A673 (cell line): ENCODE results near the gene MRPL45. TPM values are rescaled to one million over a fixed set of nuclear protein-coding genes. Genes with fewer than 3 reads are reported as not detected.

Experiments used
- BruUV-seq: library from RNA; stranded (reverse); fragments of 400-500 nt; replicated peaks from 2 replicates; lab custom pipeline; 2021; lab: Mats Ljungman, UMichigan
- CTCF ChIA-PET: fragments of 300-600 bp; sonication (Branson Sonifier 250); formaldehyde crosslinking; loops from one replicate; lab custom pipeline; 2022; ENCODE audit warnings: antibody characterized with exemption; lab: Charles Lee
- POLR2A ChIA-PET: fragments of 300-600 bp; sonication (Branson Sonifier 250); formaldehyde crosslinking; loops from one replicate; lab custom pipeline; 2022; ENCODE audit warnings: antibody characterized with exemption; ENCODE audit not compliant: low non-redundant PET; lab: Charles Lee
- DNase-seq: peaks from one replicate; pipeline ENCODE4 v3.0.0-alpha.2; 2015; ENCODE audit warnings: low spot score
- H3K27ac ChIP-seq: fragments of 200-600 bp; sonication (generic); 2 replicates; pipeline ENCODE4 v1.5.1; 2016; ENCODE audit warnings: mixed run types, low read depth, mild to moderate bottlenecking, mixed read lengths, antibody characterized with exemption, low read length; ENCODE audit not compliant: poor library complexity, severe bottlenecking
- H3K27me3 ChIP-seq: fragments of 200-600 bp; sonication (generic); replicated peaks from 2 replicates; pipeline ENCODE4 v1.6.1; 2017; ENCODE audit warnings: mixed run types, low read depth, mild to moderate bottlenecking, mixed read lengths, antibody characterized with exemption, low read length; ENCODE audit not compliant: insufficient read depth, poor library complexity
- H3K36me3 ChIP-seq: fragments of 200-600 bp; sonication (generic); 2 replicates; pipeline ENCODE4 v1.6.1; 2016; ENCODE audit warnings: mixed run types, mild to moderate bottlenecking, mixed read lengths, antibody characterized with exemption, low read length; ENCODE audit not compliant: insufficient read depth, poor library complexity, severe bottlenecking
- H3K4me1 ChIP-seq: fragments of 200-600 bp; sonication (generic); 2 replicates; pipeline ENCODE4 v1.6.1; 2017; ENCODE audit warnings: mixed run types, mild to moderate bottlenecking, mixed read lengths, antibody characterized with exemption, low read length; ENCODE audit not compliant: insufficient read depth, poor library complexity, severe bottlenecking
- H3K4me3 ChIP-seq: fragments of 200-600 bp; sonication (generic); 2 replicates; pipeline ENCODE4 v1.5.1; 2016; ENCODE audit warnings: low read depth, mixed run types, mild to moderate bottlenecking, mixed read lengths, low read length; ENCODE audit not compliant: poor library complexity, severe bottlenecking
- H3K9me3 ChIP-seq: fragments of 200-600 bp; sonication (generic); 2 replicates; pipeline ENCODE4 v1.6.1; 2016; ENCODE audit warnings: mixed run types, low read depth, mild to moderate bottlenecking, mixed read lengths, antibody characterized with exemption, low read length; ENCODE audit not compliant: poor library complexity, severe bottlenecking
- CTCF ChIP-seq: fragments of 300-800, 200-600 bp; sonication (generic); conservative IDR thresholded peaks from 2 replicates; pipeline ENCODE4 v1.5.1; 2017; ENCODE audit warnings: low read depth, mild to moderate bottlenecking, antibody characterized with exemption, low read length, moderate library complexity, mixed read lengths
- EZH2 ChIP-seq: fragments of 200-600 bp; sonication (generic); IDR thresholded peaks from 2 replicates; pipeline ENCODE4 v1.6.1; 2017; ENCODE audit warnings: borderline replicate concordance, low read depth, mild to moderate bottlenecking, mixed read lengths, antibody characterized with exemption, low read length; ENCODE audit not compliant: poor library complexity, severe bottlenecking
- intact Hi-C: fragments of 100-400 bp; cut with micrococcal nuclease; formaldehyde crosslinking; loops from one replicate; pipeline ENCODE4 v1.10.0; 2022; ENCODE audit not compliant: unreplicated experiment
- total RNA-seq: library from RNA; stranded (reverse); gene quantifications from 2 replicates; pipeline ENCODE4 v1.2.3, GENCODE V29; 2021

Gene MRPL45
- total RNA-seq, 1 experiment from 2014 or later, result 34.4 TPM

GRCh38 chr17:38338053-38338452, 41.1 kb downstream of the MRPL45 start:
- Histone ChIP-seq H3K36me3 (no peaks in the 10 kb centered on the region), H3K9me3 (no peaks in the 10 kb centered on the region), H3K27me3 (no peaks in the 10 kb centered on the region), H3K4me3 (no peak overlapping the region), H3K27ac (no peak overlapping the region), H3K4me1 (no peaks in the 10 kb centered on the region)
- no peak for TF ChIP-seq CTCF
- no peak for TF ChIP-seq EZH2
- BruUV-seq, result no TSS peak
- CTCF ChIA-PET, result no interaction called here
- intact Hi-C loops, result no loop called here
- DNase-seq, result no peak
- POLR2A ChIA-PET, result no interaction called here

GRCh38 chr17:38338535-38338934, 41.6 kb downstream of the MRPL45 start:
- Histone ChIP-seq H3K4me3 (no peak overlapping the region), H3K9me3 (no peaks in the 10 kb centered on the region), H3K27me3 (no peaks in the 10 kb centered on the region), H3K4me1 (no peaks in the 10 kb centered on the region), H3K27ac (no peak overlapping the region), H3K36me3 (no peaks in the 10 kb centered on the region)
- TF ChIP-seq EZH2 (no peak), CTCF (no peak)
- DNase-seq, result no peak
- intact Hi-C loops, result no loop called here
- no TSS peak for BruUV-seq
- ChIA-PET POLR2A (no interaction called here), CTCF (interaction anchor here (0.8 kb wide), 1 partner anchor 11 kb away, joined by 4 read pairs; no protein-coding TSS in a partner anchor)

- POLR2A ChIA-PET, result no interaction called here
- BruUV-seq, result no TSS peak
- H3K27me3 ChIP-seq, result no peaks in the 10 kb centered on the region
- DNase-seq, result no peak
- H3K9me3 ChIP-seq, result no peaks in the 10 kb centered on the region
- H3K36me3 ChIP-seq, result no peaks in the 10 kb centered on the region
- H3K4me1 ChIP-seq, result no peaks in the 10 kb centered on the region
- no peak overlapping the region for H3K4me3 ChIP-seq
- no peak overlapping the region for H3K27ac ChIP-seq
- CTCF ChIA-PET, result no interaction called here
- intact Hi-C loops, result no loop called here
- TF ChIP-seq CTCF, result no peak
- TF ChIP-seq EZH2, result no peak
These were observed 42.9 kb downstream of the MRPL45 start for GRCh38 chr17:38339891-38340290.
